K562 (cell line): ENCODE results near the gene DEFB124. TPM values are rescaled to one million over a fixed set of nuclear protein-coding genes. Genes with fewer than 3 reads are reported as not detected.
A peak's percentile ranks its signal among the peaks of the same experiment; 100 is the strongest.

Experiments
- BRD4 ChIP-seq: fragments of 200-600 bp; sonication (generic); IDR thresholded peaks from 2 replicates; pipeline ENCODE4 v1.6.1; 2017; ENCODE audit warnings: inconsistent platforms
- CBX5 ChIP-seq: IDR thresholded peaks from 2 replicates; pipeline ENCODE4 v1.6.1; 2014; ENCODE audit warnings: low read depth, borderline replicate concordance
- CBX8 ChIP-seq: fragments of 200-600 bp; sonication (generic); IDR thresholded peaks from 2 replicates; pipeline ENCODE4 v1.6.1; 2012; ENCODE audit warnings: borderline replicate concordance, mixed run types, low read depth, mild to moderate bottlenecking, moderate library complexity, mixed read lengths, low read length, control low read depth, inconsistent platforms; ENCODE audit not compliant: poor library complexity, severe bottlenecking; ENCODE audit errors: extremely low read depth
- CTBP1 ChIP-seq: fragments of 450-650 bp; IDR thresholded peaks from 2 replicates; pipeline ENCODE4 v1.6.1; 2016; ENCODE audit warnings: borderline replicate concordance
- DMBX1 ChIP-seq: fragments of 250-450 bp; sonication (Bioruptor Pico); IDR thresholded peaks from 2 replicates; pipeline ENCODE4 v1.8.0; 2022; ENCODE audit warnings: inconsistent platforms, mild to moderate bottlenecking, moderate library complexity, borderline replicate concordance
- DPF2 ChIP-seq: fragments of 450-650 bp; IDR thresholded peaks from 2 replicates; pipeline ENCODE4 v1.6.1; 2016
- FOXK2 ChIP-seq, 2 experiments: fragments of 450-650 bp; IDR thresholded peaks in 1 of 2; conservative IDR thresholded peaks in 1 of 2; 2 replicates each; pipeline ENCODE4 v1.6.1; 2016; ENCODE audit warnings: low read depth in 2 of 2, mild to moderate bottlenecking in 1 of 2
- GATA2 ChIP-seq: sonication (generic); formaldehyde crosslinking; IDR thresholded peaks from 2 replicates; pipeline ENCODE4 v1.4.0; 2020; ENCODE audit warnings: mild to moderate bottlenecking, missing genetic modification reagents
- HNRNPK ChIP-seq: fragments of 200-400 bp; formaldehyde crosslinking; IDR thresholded peaks from one replicate; pipeline ENCODE4 v1.6.1; 2018; ENCODE audit warnings: mild to moderate bottlenecking, low read depth, low read length; ENCODE audit not compliant: poor library complexity, severe bottlenecking
- KAT8 ChIP-seq: fragments of 450-650 bp; IDR thresholded peaks from 2 replicates; pipeline ENCODE4 v1.6.1; 2016; ENCODE audit warnings: low read depth, mild to moderate bottlenecking
- PURB ChIP-seq: sonication (generic); formaldehyde crosslinking; IDR thresholded peaks from 2 replicates; pipeline ENCODE4 v1.9.0; 2021; ENCODE audit warnings: low read depth, mild to moderate bottlenecking, missing genetic modification reagents
- RFX7 ChIP-seq: fragments of 250-450 bp; sonication (Bioruptor Pico); IDR thresholded peaks from 2 replicates; pipeline ENCODE4 v1.5.1; 2021; ENCODE audit warnings: mild to moderate bottlenecking
- SOX6 ChIP-seq: fragments of 450-650 bp; IDR thresholded peaks from 2 replicates; pipeline ENCODE4 v1.6.1; 2014; ENCODE audit warnings: mild to moderate bottlenecking
- STAG1 ChIP-seq: sonication (generic); formaldehyde crosslinking; IDR thresholded peaks from 2 replicates; pipeline ENCODE4 v1.5.0; 2020; ENCODE audit warnings: missing genetic modification reagents, borderline replicate concordance
- TAL1 ChIP-seq: fragments of 450-650 bp; IDR thresholded peaks from 2 replicates; pipeline ENCODE4 v1.6.1; 2016; ENCODE audit warnings: mild to moderate bottlenecking
- TCF3 ChIP-seq: sonication (generic); formaldehyde crosslinking; IDR thresholded peaks from 2 replicates; pipeline ENCODE4 v1.4.0; 2020; ENCODE audit warnings: mild to moderate bottlenecking, missing genetic modification reagents
- ZFP1 ChIP-seq: fragments of 450-650 bp; formaldehyde crosslinking; IDR thresholded peaks from 2 replicates; pipeline ENCODE4 v1.4.0; 2020; ENCODE audit warnings: mild to moderate bottlenecking, mixed read lengths
- ZNF197 ChIP-seq: fragments of 200-800 bp; sonication (Bioruptor generic); IDR thresholded peaks from 2 replicates; pipeline ENCODE4 v1.6.1; 2016; ENCODE audit warnings: low read depth, missing genetic modification characterization, missing compliant biosample characterization
- ZNF445 ChIP-seq: fragments of 250-450 bp; sonication (Bioruptor Pico); IDR thresholded peaks from 2 replicates; pipeline ENCODE4 v1.4.0; 2020; ENCODE audit warnings: low read depth, mild to moderate bottlenecking, moderate library complexity
- ZNF551 ChIP-seq: fragments of 250-450 bp; sonication (Bioruptor Pico); IDR thresholded peaks from 2 replicates; pipeline ENCODE4 v1.5.0; 2021; ENCODE audit warnings: mild to moderate bottlenecking, moderate library complexity
- ZNF583 ChIP-seq: fragments of 250-450 bp; sonication (Bioruptor Pico); IDR thresholded peaks from 2 replicates; pipeline ENCODE4 v1.4.0; 2020
- ZNF586 ChIP-seq: fragments of 450-650 bp; formaldehyde crosslinking; conservative IDR thresholded peaks from 2 replicates; pipeline ENCODE4 v1.4.0; 2020; ENCODE audit warnings: mild to moderate bottlenecking, moderate library complexity
- ZSCAN32 ChIP-seq: fragments of 450-650 bp; formaldehyde crosslinking; IDR thresholded peaks from 2 replicates; pipeline ENCODE4 v1.4.0; 2020; ENCODE audit warnings: mild to moderate bottlenecking, moderate library complexity
- polyA plus RNA-seq, 8 experiments: library from polyadenylated mRNA; depleted of rRNA in 4 of 8; stranded (reverse) in 5 of 8; unstranded in 3 of 8; fragments of >200 nt; fragmentation: Nextera tagmentation in 2 of 8; fragmentation: Illumina TruSeq in 1 of 8; extraction: Ambion mirVana in 2 of 8; extraction: Trizol in 1 of 8; gene quantifications; 2 replicates each; pipeline versions ENCODE4 v1.2.1 to v1.2.3, GENCODE V29; 2011 to 2014; ENCODE audit warnings: inconsistent platforms in 1 of 8, missing spikeins in 1 of 8
- total RNA-seq, 7 experiments: library from RNA; depleted of rRNA in 6 of 7; stranded (reverse); fragments of >200 nt in 6 of 7; fragmentation: Illumina TruSeq in 2 of 7; extraction: Trizol in 2 of 7; gene quantifications; 2 replicates each; pipeline versions ENCODE4 v1.2.1 to v1.2.3, GENCODE V29; 2011 to 2021; ENCODE audit warnings: low replicate concordance in 1 of 7
- TF ChIP-seq, protein P1 (sequence below): IDR thresholded peaks from 3 replicates; pipeline ENCODE4 v1.6.1; 2011; ENCODE audit warnings: borderline replicate concordance, mild to moderate bottlenecking; ENCODE audit not compliant: insufficient read length, insufficient read depth
- TF ChIP-seq, protein P2 (sequence below): sonication (generic); formaldehyde crosslinking; IDR thresholded peaks from 2 replicates; pipeline ENCODE4 v1.8.0; 2022; ENCODE audit warnings: missing genetic modification reagents, mild to moderate bottlenecking, borderline replicate concordance
- TF ChIP-seq, protein P3 (sequence below): fragments of 250-450 bp; sonication (Bioruptor Pico); IDR thresholded peaks from 2 replicates; pipeline ENCODE4 v1.5.0; 2021

Gene DEFB124
- total and polyA plus RNA-seq, 9 of the 15 experiments (the other 6 are each of a cell fraction or from before 2014, with no cell fraction given) = not detected

DNA sequence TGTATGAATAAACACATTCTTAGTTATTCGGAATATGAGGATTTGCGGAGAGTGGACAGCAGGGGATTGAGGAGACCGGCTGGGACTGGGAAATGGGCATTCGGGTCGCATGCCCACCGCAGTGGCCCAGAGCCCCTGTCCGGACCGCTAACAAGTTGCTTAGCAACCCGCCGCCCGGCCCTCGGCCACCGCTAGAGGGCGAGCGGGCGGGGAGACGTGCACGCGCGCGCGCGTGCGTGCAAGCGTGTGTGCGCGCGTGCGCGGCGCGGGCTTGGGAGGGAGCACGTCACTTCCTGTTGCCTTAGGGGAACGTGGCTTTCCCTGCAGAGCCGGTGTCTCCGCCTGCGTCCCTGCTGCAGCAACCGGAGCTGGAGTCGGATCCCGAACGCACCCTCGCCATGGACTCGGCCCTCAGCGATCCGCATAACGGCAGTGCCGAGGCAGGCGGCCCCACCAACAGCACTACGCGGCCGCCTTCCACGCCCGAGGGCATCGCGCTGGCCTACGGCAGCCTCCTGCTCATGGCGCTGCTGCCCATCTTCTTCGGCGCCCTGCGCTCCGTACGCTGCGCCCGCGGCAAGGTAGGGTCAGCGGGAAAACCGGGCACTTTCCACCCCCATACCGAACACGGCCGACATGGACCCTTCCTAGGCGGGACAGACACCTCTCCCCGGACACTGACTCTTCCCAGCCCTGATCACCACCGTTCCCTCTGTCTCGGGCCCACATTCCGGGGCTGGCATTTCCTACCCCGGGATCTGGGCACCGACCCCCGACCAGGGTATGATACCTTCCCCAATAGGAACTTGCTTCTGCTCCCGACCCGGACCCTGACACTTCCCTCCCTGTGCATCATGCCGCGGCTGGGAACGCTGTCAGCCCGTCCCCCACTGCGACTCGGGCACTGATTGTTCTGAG lies 39.5 kb upstream of the DEFB124 start, which contains the start of gene HM13 (continued):
- TF ChIP-seq BRD4 = no peak
- TF ChIP-seq ZSCAN32 (CRISPR knock-in tag) = no peak
- TF ChIP-seq, protein P1, sequence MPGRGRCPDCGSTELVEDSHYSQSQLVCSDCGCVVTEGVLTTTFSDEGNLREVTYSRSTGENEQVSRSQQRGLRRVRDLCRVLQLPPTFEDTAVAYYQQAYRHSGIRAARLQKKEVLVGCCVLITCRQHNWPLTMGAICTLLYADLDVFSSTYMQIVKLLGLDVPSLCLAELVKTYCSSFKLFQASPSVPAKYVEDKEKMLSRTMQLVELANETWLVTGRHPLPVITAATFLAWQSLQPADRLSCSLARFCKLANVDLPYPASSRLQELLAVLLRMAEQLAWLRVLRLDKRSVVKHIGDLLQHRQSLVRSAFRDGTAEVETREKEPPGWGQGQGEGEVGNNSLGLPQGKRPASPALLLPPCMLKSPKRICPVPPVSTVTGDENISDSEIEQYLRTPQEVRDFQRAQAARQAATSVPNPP = no peak
- peak; percentile 92 for TF ChIP-seq ZNF583 (CRISPR knock-in tag)
- peak; percentile 95 for TF ChIP-seq DMBX1 (CRISPR knock-in tag)
- TF ChIP-seq CTBP1 = peak; percentile 61; the same call in 1 of the 2 replicates
- TF ChIP-seq, protein P2, sequence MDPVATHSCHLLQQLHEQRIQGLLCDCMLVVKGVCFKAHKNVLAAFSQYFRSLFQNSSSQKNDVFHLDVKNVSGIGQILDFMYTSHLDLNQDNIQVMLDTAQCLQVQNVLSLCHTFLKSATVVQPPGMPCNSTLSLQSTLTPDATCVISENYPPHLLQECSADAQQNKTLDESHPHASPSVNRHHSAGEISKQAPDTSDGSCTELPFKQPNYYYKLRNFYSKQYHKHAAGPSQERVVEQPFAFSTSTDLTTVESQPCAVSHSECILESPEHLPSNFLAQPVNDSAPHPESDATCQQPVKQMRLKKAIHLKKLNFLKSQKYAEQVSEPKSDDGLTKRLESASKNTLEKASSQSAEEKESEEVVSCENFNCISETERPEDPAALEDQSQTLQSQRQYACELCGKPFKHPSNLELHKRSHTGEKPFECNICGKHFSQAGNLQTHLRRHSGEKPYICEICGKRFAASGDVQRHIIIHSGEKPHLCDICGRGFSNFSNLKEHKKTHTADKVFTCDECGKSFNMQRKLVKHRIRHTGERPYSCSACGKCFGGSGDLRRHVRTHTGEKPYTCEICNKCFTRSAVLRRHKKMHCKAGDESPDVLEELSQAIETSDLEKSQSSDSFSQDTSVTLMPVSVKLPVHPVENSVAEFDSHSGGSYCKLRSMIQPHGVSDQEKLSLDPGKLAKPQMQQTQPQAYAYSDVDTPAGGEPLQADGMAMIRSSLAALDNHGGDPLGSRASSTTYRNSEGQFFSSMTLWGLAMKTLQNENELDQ = no peak
- TF ChIP-seq CBX8 = no peak
- peak; percentile 46; the same call in 1 of the 2 replicates for TF ChIP-seq SOX6
- TF ChIP-seq ZNF197 (CRISPR knock-in tag) = peak; percentile 99
- TF ChIP-seq FOXK2 (conservative IDR thresholded peaks at IDR 0.05 in 1 of 2, IDR thresholded peaks at IDR 0.05 in 1 of 2; ENCODE audit: low read depth in 2 of 2) = peak; percentile 81 to 90
- no peak for TF ChIP-seq ZNF586 (CRISPR knock-in tag)
- TF ChIP-seq STAG1 (CRISPR knock-in tag) = no peak
- TF ChIP-seq DPF2 = no peak
- TF ChIP-seq CBX5 = no peak
- TF ChIP-seq PURB (CRISPR knock-in tag) = no peak
- no peak for TF ChIP-seq KAT8
- no peak for TF ChIP-seq TAL1
- no peak for TF ChIP-seq RFX7 (CRISPR knock-in tag)
- no peak for TF ChIP-seq ZNF445 (CRISPR knock-in tag)
- TF ChIP-seq ZFP1 (CRISPR knock-in tag) = no peak
- TF ChIP-seq GATA2 (CRISPR knock-in tag) = no peak
- TF ChIP-seq ZNF551 (CRISPR knock-in tag) = no peak
- peak; percentile 25 for TF ChIP-seq HNRNPK
- TF ChIP-seq, protein P3, sequence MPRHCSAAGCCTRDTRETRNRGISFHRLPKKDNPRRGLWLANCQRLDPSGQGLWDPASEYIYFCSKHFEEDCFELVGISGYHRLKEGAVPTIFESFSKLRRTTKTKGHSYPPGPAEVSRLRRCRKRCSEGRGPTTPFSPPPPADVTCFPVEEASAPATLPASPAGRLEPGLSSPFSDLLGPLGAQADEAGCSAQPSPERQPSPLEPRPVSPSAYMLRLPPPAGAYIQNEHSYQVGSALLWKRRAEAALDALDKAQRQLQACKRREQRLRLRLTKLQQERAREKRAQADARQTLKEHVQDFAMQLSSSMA (CRISPR knock-in tag) = no peak
- no peak for TF ChIP-seq TCF3 (CRISPR knock-in tag)
